Left ventricle myocardium inferior (tissue), 1 donor: ENCODE measurements around the gene ODR4. TPM values are rescaled to one million over a fixed set of nuclear protein-coding genes. Genes with fewer than 3 reads are reported as not detected.

ENCODE experiments used
- DNase-seq: peaks from one replicate; pipeline ENCODE4 v3.0.0-alpha.2; 2020
- H3K27ac ChIP-seq: fragments of 200-600 bp; replicated peaks from 2 replicates; pipeline ENCODE4 v1.8.0; 2021
- H3K27me3 ChIP-seq: fragments of 200-600 bp; 2 replicates; pipeline ENCODE4 v1.8.0; 2021; ENCODE audit warnings: low read depth
- H3K36me3 ChIP-seq: fragments of 200-600 bp; 2 replicates; pipeline ENCODE4 v1.8.0; 2021
- H3K4me1 ChIP-seq: fragments of 200-600 bp; 2 replicates; pipeline ENCODE4 v1.8.0; 2021
- H3K4me3 ChIP-seq: fragments of 200-600 bp; 2 replicates; pipeline ENCODE4 v1.8.0; 2021; ENCODE audit warnings: mild to moderate bottlenecking, moderate library complexity
- H3K9me3 ChIP-seq: fragments of 200-600 bp; replicated peaks from 2 replicates; pipeline ENCODE4 v1.8.0; 2021
- CTCF ChIP-seq: fragments of 200-600 bp; IDR thresholded peaks from 2 replicates; pipeline ENCODE4 v1.8.0; 2021; ENCODE audit warnings: antibody characterized with exemption, mild to moderate bottlenecking, borderline replicate concordance
- intact Hi-C: fragments of 100-400 bp; cut with micrococcal nuclease; formaldehyde crosslinking; loops from one replicate; pipeline ENCODE4 v1.11.0; 2022
- long read RNA-seq: library from polyadenylated mRNA; unstranded; transcript quantifications from one replicate; pipeline ENCODE4 v2.0.0, GENCODE V29; 2021
- total RNA-seq: library from RNA; stranded (reverse); fragmentation: NEBNext Ultra II Directional; extraction: Animal tissue kit (Norgen Biotek cat#: 25700); gene quantifications from one replicate; pipeline ENCODE4 v1.2.1, GENCODE V29; 2021
- donor health status: DM: no; HTN: yes; CAD: no; lungs with severe emphysema.

ODR4 gene
- 10.9 TPM for total RNA-seq
- long read RNA-seq, transcript ODR4-201 (14 exons, 3,792 nt), result major isoform, 17 of 20 reads
- long read RNA-seq, partial matches to known transcripts, result 0 of 20 reads
- long read RNA-seq, other reads (novel, unspliced or antisense), result 3 of 20 reads

- TF ChIP-seq CTCF, result peak; percentile 87
- intact Hi-C loops, result no loop called here
- Histone ChIP-seq H3K36me3 (peaks cover 29% of the 10 kb centered on the region), H3K9me3 (no peaks in the 10 kb centered on the region), H3K27ac (peak within 1 kb of the TSS; percentile 98), H3K4me1 (peaks cover 50% of the 10 kb centered on the region), H3K27me3 (no peaks in the 10 kb centered on the region), H3K4me3 (peak within 1 kb of the TSS; percentile 92)
- peak; percentile 98 for DNase-seq
Measured at GRCh38 chr1:186375152-186375928, at the start of gene ODR4, which contains the start of gene TPR. TSS of gene ODR4 (plus strand) at chr1:186375838. CDS start at chr1:186379786, 3,948 bp downstream. TSS of gene TPR (minus strand) at chr1:186375253. CDS start at chr1:186375028, 225 bp downstream.

- no peak for TF ChIP-seq CTCF
- Histone ChIP-seq H3K9me3 (no peaks in the 10 kb centered on the region), H3K4me3 (no peak overlapping the region), H3K27ac (no peak overlapping the region), H3K4me1 (no peaks in the 10 kb centered on the region), H3K36me3 (peaks cover 95% of the 10 kb centered on the region), H3K27me3 (no peaks in the 10 kb centered on the region)
- no peak for DNase-seq
- intact Hi-C loops, result no loop called here
Measured at GRCh38 chr1:186326009-186326408, 49.6 kb upstream of the ODR4 start.

DNA sequence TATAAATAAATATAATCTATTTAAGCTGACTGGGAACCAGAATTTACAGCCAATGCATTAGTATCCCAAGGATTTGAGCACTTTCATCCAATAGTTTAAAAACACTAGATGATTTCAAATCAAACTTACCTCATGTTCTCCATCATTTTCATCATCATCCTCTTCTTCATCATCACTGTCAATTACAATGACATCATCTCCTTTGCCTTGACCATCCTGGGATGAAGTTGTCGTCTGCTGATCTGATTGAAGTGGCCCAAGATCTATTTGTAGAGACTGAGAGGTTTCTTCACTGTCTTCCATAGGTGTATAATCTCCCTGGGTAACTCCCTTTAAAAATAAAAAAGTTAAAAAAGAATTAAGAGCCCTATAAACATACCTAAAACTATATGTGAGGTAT lies 48.3 kb upstream of the ODR4 start:
- Histone ChIP-seq H3K27me3 (no peaks in the 10 kb centered on the region), H3K4me3 (no peak overlapping the region), H3K9me3 (no peaks in the 10 kb centered on the region), H3K27ac (no peak overlapping the region), H3K36me3 (peaks cover 95% of the 10 kb centered on the region), H3K4me1 (no peaks in the 10 kb centered on the region)
- no peak for DNase-seq
- TF ChIP-seq CTCF, result no peak
- intact Hi-C loops, result no loop called here

DNA sequence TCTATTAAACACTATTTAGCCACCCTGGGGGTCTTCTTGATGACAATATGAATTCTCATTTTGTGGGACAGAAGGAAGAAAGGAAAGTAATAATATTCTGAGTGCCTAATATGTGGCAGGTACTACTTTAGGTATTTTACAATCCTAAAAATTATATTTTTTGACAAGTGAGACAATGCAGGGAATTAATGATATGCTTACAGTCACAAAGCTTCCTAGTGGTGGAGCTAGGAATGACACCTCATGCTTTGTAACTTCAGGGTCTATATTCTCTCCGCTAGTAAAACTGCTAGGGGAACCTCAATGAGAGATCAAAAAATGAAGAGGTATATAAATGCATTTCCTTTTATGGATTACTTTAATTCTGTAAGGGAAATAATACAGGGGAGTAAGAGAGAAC lies 44.9 kb upstream of the ODR4 start:
- H3K36me3 ChIP-seq, result peaks cover 95% of the 10 kb centered on the region
- no peak for DNase-seq
- intact Hi-C loops, result no loop called here
- no peaks in the 10 kb centered on the region for H3K27me3 ChIP-seq
- no peak overlapping the region for H3K27ac ChIP-seq
- no peak overlapping the region for H3K4me3 ChIP-seq
- H3K4me1 ChIP-seq, result no peaks in the 10 kb centered on the region
- TF ChIP-seq CTCF, result peak; percentile 31
- no peaks in the 10 kb centered on the region for H3K9me3 ChIP-seq

DNA sequence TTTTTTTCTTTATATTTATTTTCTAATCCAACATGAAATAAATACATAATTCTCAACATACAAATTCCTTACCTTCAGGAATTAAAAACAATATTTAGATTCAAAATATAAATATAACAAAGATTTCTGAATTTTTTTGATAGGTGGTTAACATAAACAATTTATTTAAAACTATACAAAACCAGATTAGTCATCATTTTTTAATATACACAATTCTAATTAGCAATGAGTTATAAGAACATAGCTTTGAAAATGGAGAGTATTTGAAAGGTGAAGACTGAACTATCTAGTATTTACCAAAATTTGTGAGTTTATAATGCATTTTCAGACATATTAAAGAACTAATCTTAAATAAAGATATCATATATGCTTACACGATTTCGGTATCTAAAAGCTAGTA lies 38.1 kb upstream of the ODR4 start:
- no peaks in the 10 kb centered on the region for H3K9me3 ChIP-seq
- intact Hi-C loops, result no loop called here
- no peaks in the 10 kb centered on the region for H3K4me1 ChIP-seq
- no peak overlapping the region for H3K4me3 ChIP-seq
- no peak overlapping the region for H3K27ac ChIP-seq
- H3K36me3 ChIP-seq, result peaks cover 100% of the 10 kb centered on the region
- no peaks in the 10 kb centered on the region for H3K27me3 ChIP-seq
- no peak for TF ChIP-seq CTCF
- no peak for DNase-seq
